ENCODE measurements around the gene MAP6.

DNA sequence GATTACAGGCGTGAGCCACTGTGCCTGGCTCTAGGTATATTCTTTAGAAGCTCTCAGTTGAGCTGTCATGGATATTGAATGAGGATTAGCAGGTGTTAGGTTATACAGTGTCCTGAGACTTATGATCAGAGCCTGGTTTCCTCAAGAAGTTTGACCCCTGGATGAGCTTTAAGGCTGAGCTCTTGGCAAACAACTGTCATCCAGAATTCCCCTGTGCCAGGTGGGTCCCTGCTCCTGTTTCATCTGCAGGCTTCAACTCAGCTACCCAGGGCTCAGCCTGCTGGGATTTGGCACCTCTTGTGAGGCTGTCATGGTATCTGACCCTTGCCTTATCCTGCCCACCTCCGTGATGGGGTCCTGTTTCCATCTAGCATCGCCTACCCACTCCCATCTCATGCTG is 82.4 kb downstream of the MAP6 start:
- TF ChIP-seq, protein P1, sequence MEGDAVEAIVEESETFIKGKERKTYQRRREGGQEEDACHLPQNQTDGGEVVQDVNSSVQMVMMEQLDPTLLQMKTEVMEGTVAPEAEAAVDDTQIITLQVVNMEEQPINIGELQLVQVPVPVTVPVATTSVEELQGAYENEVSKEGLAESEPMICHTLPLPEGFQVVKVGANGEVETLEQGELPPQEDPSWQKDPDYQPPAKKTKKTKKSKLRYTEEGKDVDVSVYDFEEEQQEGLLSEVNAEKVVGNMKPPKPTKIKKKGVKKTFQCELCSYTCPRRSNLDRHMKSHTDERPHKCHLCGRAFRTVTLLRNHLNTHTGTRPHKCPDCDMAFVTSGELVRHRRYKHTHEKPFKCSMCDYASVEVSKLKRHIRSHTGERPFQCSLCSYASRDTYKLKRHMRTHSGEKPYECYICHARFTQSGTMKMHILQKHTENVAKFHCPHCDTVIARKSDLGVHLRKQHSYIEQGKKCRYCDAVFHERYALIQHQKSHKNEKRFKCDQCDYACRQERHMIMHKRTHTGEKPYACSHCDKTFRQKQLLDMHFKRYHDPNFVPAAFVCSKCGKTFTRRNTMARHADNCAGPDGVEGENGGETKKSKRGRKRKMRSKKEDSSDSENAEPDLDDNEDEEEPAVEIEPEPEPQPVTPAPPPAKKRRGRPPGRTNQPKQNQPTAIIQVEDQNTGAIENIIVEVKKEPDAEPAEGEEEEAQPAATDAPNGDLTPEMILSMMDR (IDR thresholded peaks at IDR 0.05), result no peak
- TF ChIP-seq POLR2A (IDR thresholded peaks at IDR 0.05), result no peak

Data from tibial nerve (tissue), 3 donors.